ENCODE data around the gene CENPO. TPM values are rescaled to one million over a fixed set of nuclear protein-coding genes. Genes with fewer than 3 reads are reported as not detected.

The CENPO gene
- polyA plus RNA-seq, 1 donor from 2014 or later, result 2.6 TPM

- Mint-ChIP-seq H3K27ac (peak overlapping the region in 2 of 3 donors; percentile 20 to 23), H3K27me3 (no peaks in the 10 kb centered on the region), H3K36me3 (peaks cover 8% of the 10 kb centered on the region), H3K9me3 (peaks cover 0 to 8% (median 0%) of the 10 kb centered on the region in 3 donors), H3K4me3 (peak overlapping the region in 1 of 4 donors; percentile 28), H3K4me1 (peaks cover 0 to 3% (median 0%) of the 10 kb centered on the region in 3 donors)
Observed at GRCh38 chr2:24850944-24851343, 57.7 kb downstream of the CENPO start.

- H3K27ac Mint-ChIP-seq, result no peak overlapping the region
Observed at GRCh38 chr2:24852026-24852425, 58.8 kb downstream of the CENPO start.

GRCh38 chr2:24852431-24853020, 59.3 kb downstream of the CENPO start:
- no peak overlapping the region for H3K27ac Mint-ChIP-seq
- H3K36me3 Mint-ChIP-seq, result peaks cover 8% of the 10 kb centered on the region
- H3K27me3 Mint-ChIP-seq, result no peaks in the 10 kb centered on the region
- peaks cover 0 to 3% (median 0%) of the 10 kb centered on the region in 3 donors for H3K4me1 Mint-ChIP-seq
- H3K9me3 Mint-ChIP-seq, result no peaks in the 10 kb centered on the region
- H3K4me3 Mint-ChIP-seq, result no peak overlapping the region

More at GRCh38 chr2:24852026-24852425, 58.8 kb downstream of the CENPO start:
- peaks cover 0 to 4% (median 0%) of the 10 kb centered on the region in 3 donors for H3K9me3 Mint-ChIP-seq
- H3K4me3 Mint-ChIP-seq, result no peak overlapping the region
- H3K27me3 Mint-ChIP-seq, result no peaks in the 10 kb centered on the region
- H3K36me3 Mint-ChIP-seq, result peaks cover 8% of the 10 kb centered on the region
- H3K4me1 Mint-ChIP-seq, result peaks cover 0 to 3% (median 0%) of the 10 kb centered on the region in 3 donors

DNA sequence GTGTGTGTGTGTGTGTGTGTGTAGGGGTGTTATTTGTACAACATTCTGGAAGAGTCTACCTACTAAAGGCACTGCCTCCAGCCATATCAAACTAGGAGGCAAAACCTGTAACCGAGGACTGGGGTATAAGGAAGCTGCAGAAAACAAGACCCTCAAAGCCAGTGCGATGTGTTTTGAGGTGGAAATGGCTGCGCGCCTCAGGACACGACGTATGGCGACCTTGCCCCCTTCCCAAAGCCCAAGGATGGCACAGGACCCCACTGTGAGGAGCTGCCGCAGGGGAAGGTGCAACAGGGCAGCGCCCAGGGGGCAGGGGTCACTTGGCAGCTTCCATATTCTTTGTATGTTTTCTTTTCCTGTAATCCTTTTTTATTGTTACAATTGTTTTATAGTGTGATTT, 59.8 kb downstream of the CENPO start:
- Mint-ChIP-seq H3K4me3 (no peak overlapping the region), H3K9me3 (no peaks in the 10 kb centered on the region), H3K36me3 (peaks cover 7% of the 10 kb centered on the region), H3K27me3 (no peaks in the 10 kb centered on the region), H3K27ac (no peak overlapping the region), H3K4me1 (peaks cover 0 to 3% (median 0%) of the 10 kb centered on the region in 3 donors)

GRCh38 chr2:24853996-24854395, 60.8 kb downstream of the CENPO start:
- Mint-ChIP-seq H3K9me3 (no peaks in the 10 kb centered on the region), H3K27ac (no peak overlapping the region), H3K27me3 (no peaks in the 10 kb centered on the region), H3K4me1 (peaks cover 0 to 2% (median 0%) of the 10 kb centered on the region in 3 donors), H3K4me3 (no peak overlapping the region), H3K36me3 (peaks cover 5% of the 10 kb centered on the region)

GRCh38 chr2:24855022-24855622, 61.9 kb downstream of the CENPO start:
- Mint-ChIP-seq H3K4me1 (peaks cover 0 to 4% (median 0%) of the 10 kb centered on the region in 3 donors), H3K36me3 (peaks cover 2% of the 10 kb centered on the region), H3K9me3 (no peaks in the 10 kb centered on the region), H3K27me3 (no peaks in the 10 kb centered on the region), H3K27ac (no peak overlapping the region), H3K4me3 (no peak overlapping the region)

GRCh38 chr2:24855726-24856125, 62.5 kb downstream of the CENPO start:
- H3K27ac Mint-ChIP-seq, result no peak overlapping the region
- H3K27me3 Mint-ChIP-seq, result no peaks in the 10 kb centered on the region
- H3K9me3 Mint-ChIP-seq, result no peaks in the 10 kb centered on the region
- peaks cover 0 to 4% (median 0%) of the 10 kb centered on the region in 3 donors for H3K4me1 Mint-ChIP-seq
- no peak overlapping the region for H3K4me3 Mint-ChIP-seq
- peaks cover 2% of the 10 kb centered on the region for H3K36me3 Mint-ChIP-seq

DNA sequence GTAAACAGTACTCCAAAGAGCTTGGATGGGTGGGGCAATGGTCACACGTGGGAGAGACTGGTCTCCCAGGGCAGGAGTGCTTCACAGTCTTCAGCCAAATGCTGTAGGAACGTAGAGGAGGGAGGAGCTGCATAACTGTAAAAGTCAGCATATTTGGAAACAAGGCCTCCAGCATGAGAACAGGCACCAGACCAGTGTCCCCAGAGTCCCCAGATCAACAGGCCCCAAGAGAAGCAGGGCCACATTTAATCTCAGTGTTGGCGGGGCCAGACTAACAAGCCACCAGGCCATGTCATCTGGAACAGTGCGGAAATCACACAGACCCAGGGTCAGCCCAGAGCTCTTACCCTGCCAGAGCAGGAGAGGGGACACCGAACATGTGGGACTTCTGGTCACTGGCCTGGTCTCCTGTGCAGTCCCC, 63.6 kb downstream of the CENPO start:
- no peak overlapping the region for H3K4me3 Mint-ChIP-seq
- H3K27me3 Mint-ChIP-seq, result no peaks in the 10 kb centered on the region
- H3K9me3 Mint-ChIP-seq, result no peaks in the 10 kb centered on the region
- no peak overlapping the region for H3K27ac Mint-ChIP-seq
- peaks cover 0 to 4% (median 0%) of the 10 kb centered on the region in 3 donors for H3K4me1 Mint-ChIP-seq
- peaks cover 2% of the 10 kb centered on the region for H3K36me3 Mint-ChIP-seq

GRCh38 chr2:24857746-24858145, 64.5 kb downstream of the CENPO start:
- Mint-ChIP-seq H3K27ac (no peak overlapping the region), H3K27me3 (no peaks in the 10 kb centered on the region), H3K9me3 (no peaks in the 10 kb centered on the region), H3K4me1 (peaks cover 0 to 4% (median 0%) of the 10 kb centered on the region in 3 donors), H3K4me3 (no peak overlapping the region), H3K36me3 (peaks cover under 1% of the 10 kb centered on the region)

DNA sequence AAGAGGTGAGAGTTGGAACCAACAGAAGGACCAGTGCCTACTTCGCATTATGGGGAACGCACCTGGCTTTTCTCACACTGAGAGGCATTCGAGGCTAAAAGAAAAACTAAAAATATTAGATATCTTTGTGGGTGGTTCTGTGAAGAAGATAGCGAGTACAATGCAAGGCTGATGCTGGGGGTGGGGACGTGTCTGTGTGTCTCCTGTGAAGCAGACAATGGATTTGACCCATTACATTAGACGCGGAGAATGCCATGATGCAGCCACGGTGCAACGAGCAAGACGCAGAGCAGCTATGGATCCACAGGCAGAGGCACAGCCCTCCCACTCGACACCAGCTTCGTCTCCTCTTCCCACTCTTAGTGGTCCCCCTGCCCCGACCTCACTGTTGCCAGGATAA, 65.8 kb downstream of the CENPO start:
- no peaks in the 10 kb centered on the region for H3K9me3 Mint-ChIP-seq
- H3K27me3 Mint-ChIP-seq, result no peaks in the 10 kb centered on the region
- H3K36me3 Mint-ChIP-seq, result no peaks in the 10 kb centered on the region
- no peak overlapping the region for H3K27ac Mint-ChIP-seq
- no peak overlapping the region for H3K4me3 Mint-ChIP-seq
- H3K4me1 Mint-ChIP-seq, result peaks cover 0 to 4% (median 0%) of the 10 kb centered on the region in 3 donors

- H3K4me1 Mint-ChIP-seq, result peaks cover 0 to 4% (median 0%) of the 10 kb centered on the region in 3 donors
- no peak overlapping the region for H3K4me3 Mint-ChIP-seq
- H3K27ac Mint-ChIP-seq, result no peak overlapping the region
- no peaks in the 10 kb centered on the region for H3K36me3 Mint-ChIP-seq
- H3K9me3 Mint-ChIP-seq, result no peaks in the 10 kb centered on the region
- H3K27me3 Mint-ChIP-seq, result no peaks in the 10 kb centered on the region
Observed at GRCh38 chr2:24859968-24860600, 66.9 kb downstream of the CENPO start.

- Mint-ChIP-seq H3K4me1 (peaks cover 0 to 4% (median under 1%) of the 10 kb centered on the region in 3 donors), H3K36me3 (no peaks in the 10 kb centered on the region), H3K27me3 (no peaks in the 10 kb centered on the region), H3K9me3 (no peaks in the 10 kb centered on the region), H3K4me3 (no peak overlapping the region), H3K27ac (peak overlapping the region in 1 of 3 donors; percentile 16)
Observed at GRCh38 chr2:24860631-24861030, 67.4 kb downstream of the CENPO start.

- H3K27me3 Mint-ChIP-seq, result no peaks in the 10 kb centered on the region
- no peak overlapping the region for H3K27ac Mint-ChIP-seq
- peaks cover 1 to 4% (median 4%) of the 10 kb centered on the region in 3 donors for H3K4me1 Mint-ChIP-seq
- H3K4me3 Mint-ChIP-seq, result no peak overlapping the region
- no peaks in the 10 kb centered on the region for H3K9me3 Mint-ChIP-seq
- H3K36me3 Mint-ChIP-seq, result no peaks in the 10 kb centered on the region
Observed at GRCh38 chr2:24861500-24861899, 68.3 kb downstream of the CENPO start.

DNA sequence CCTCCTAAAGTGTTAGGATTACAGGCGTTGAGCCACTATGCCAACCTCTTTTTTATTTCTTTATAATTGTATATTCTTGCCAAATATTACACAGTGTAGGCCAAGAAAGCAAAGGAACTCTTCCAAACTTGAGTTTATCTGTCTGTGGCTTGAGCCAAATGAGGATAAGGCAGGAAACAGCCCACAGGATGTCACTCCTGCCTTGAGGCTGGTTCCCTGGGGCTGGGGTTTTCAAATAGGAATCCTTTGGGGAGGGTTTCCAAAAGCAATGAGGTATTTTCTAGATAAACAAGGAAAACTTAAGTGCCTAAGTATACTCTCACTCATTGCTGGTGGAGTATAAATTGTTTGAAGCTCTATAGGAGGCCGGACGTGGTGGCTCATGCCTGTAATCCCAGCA, 70.4 kb downstream of the CENPO start:
- H3K27me3 Mint-ChIP-seq, result no peaks in the 10 kb centered on the region

GRCh38 chr2:24866946-24867345, 73.7 kb downstream of the CENPO start:
- Mint-ChIP-seq H3K27ac (peak overlapping the region in 1 of 3 donors; percentile 28), H3K4me1 (peaks cover 3 to 4% (median 4%) of the 10 kb centered on the region in 3 donors), H3K27me3 (no peaks in the 10 kb centered on the region), H3K4me3 (no peak overlapping the region), H3K36me3 (peaks cover 11% of the 10 kb centered on the region), H3K9me3 (peaks cover 0 to 3% (median 0%) of the 10 kb centered on the region in 3 donors)

More for the DNA sequence above, 70.4 kb downstream of the CENPO start:
- H3K36me3 Mint-ChIP-seq, result peaks cover 9% of the 10 kb centered on the region
- H3K4me3 Mint-ChIP-seq, result no peak overlapping the region
- H3K27ac Mint-ChIP-seq, result no peak overlapping the region
- H3K4me1 Mint-ChIP-seq, result peaks cover 4% of the 10 kb centered on the region in 3 donors
- peaks cover 0 to 3% (median 0%) of the 10 kb centered on the region in 3 donors for H3K9me3 Mint-ChIP-seq

Measured in IgD-negative memory B cell (primary cell).